Osteocyte (in vitro differentiated cells): ENCODE results near the gene MDP1. TPM values are rescaled to one million over a fixed set of nuclear protein-coding genes. Genes with fewer than 3 reads are reported as not detected.
"Not testable (repeated sequence)": the region's sequence is repeated elsewhere in the genome, so short reads cannot be mapped to it uniquely, and the experiment has no call there.

Experiments
- DNase-seq: peaks from one replicate; pipeline ENCODE4 v3.0.0; 2021; ENCODE audit warnings: mixed read lengths; ENCODE audit not compliant: unreplicated experiment; ENCODE audit errors: extremely low spot score
- H3K27ac Mint-ChIP-seq: one replicate; pipeline ENCODE4 v1.8.0; 2021; ENCODE audit warnings: mild to moderate bottlenecking, mixed read lengths; ENCODE audit not compliant: unreplicated experiment
- H3K27me3 Mint-ChIP-seq: one replicate; pipeline ENCODE4 v1.8.0; 2021; ENCODE audit warnings: mixed read lengths; ENCODE audit not compliant: unreplicated experiment
- H3K36me3 Mint-ChIP-seq: one replicate; pipeline ENCODE4 v1.8.0; 2021; ENCODE audit warnings: mixed read lengths; ENCODE audit not compliant: unreplicated experiment
- H3K4me1 Mint-ChIP-seq: one replicate; pipeline ENCODE4 v1.8.0; 2021; ENCODE audit warnings: mixed read lengths; ENCODE audit not compliant: unreplicated experiment
- H3K4me3 Mint-ChIP-seq: one replicate; pipeline ENCODE4 v1.8.0; 2021; ENCODE audit warnings: mild to moderate bottlenecking, moderate library complexity, mixed read lengths; ENCODE audit not compliant: unreplicated experiment
- H3K9me3 Mint-ChIP-seq: one replicate; pipeline ENCODE4 v1.8.0; 2021; ENCODE audit warnings: mixed read lengths; ENCODE audit not compliant: unreplicated experiment
- CTCF ChIP-seq: fragments of 200-600 bp; sonication (generic); IDR thresholded peaks from 2 replicates; pipeline ENCODE4 v1.5.0; 2021; ENCODE audit warnings: antibody characterized with exemption, mild to moderate bottlenecking, moderate library complexity
- total RNA-seq: library from RNA; stranded (reverse); gene quantifications from 2 replicates; pipeline ENCODE4 v1.2.1, GENCODE V29; 2021

Gene MDP1
- total RNA-seq, 1 donor from 2014 or later: 25.4 TPM

- Mint-ChIP-seq H3K36me3 (peaks cover 50% of the 10 kb centered on the region), H3K4me1 (peaks cover 8% of the 10 kb centered on the region), H3K27ac (no peak overlapping the region), H3K9me3 (peaks cover 5% of the 10 kb centered on the region), H3K27me3 (no peaks in the 10 kb centered on the region), H3K4me3 (no peak overlapping the region)
- no peak for DNase-seq
- no peak for TF ChIP-seq CTCF
Observed at GRCh38 chr14:24207104-24207551, 8.7 kb downstream of the MDP1 start.

- no peaks in the 10 kb centered on the region for H3K27me3 Mint-ChIP-seq
- H3K4me3 Mint-ChIP-seq: no peak overlapping the region
- H3K4me1 Mint-ChIP-seq: peaks cover 5% of the 10 kb centered on the region
- no peak for TF ChIP-seq CTCF
- peaks cover 5% of the 10 kb centered on the region for H3K9me3 Mint-ChIP-seq
- no peak for DNase-seq
- H3K36me3 Mint-ChIP-seq: peaks cover 54% of the 10 kb centered on the region
- H3K27ac Mint-ChIP-seq: no peak overlapping the region
Observed at GRCh38 chr14:24206260-24207103, 9.4 kb downstream of the MDP1 start.

- TF ChIP-seq CTCF: no peak
- peaks cover 45% of the 10 kb centered on the region for H3K36me3 Mint-ChIP-seq
- H3K4me3 Mint-ChIP-seq: no peak overlapping the region
- no peaks in the 10 kb centered on the region for H3K4me1 Mint-ChIP-seq
- no peaks in the 10 kb centered on the region for H3K27me3 Mint-ChIP-seq
- DNase-seq: no peak
- peaks cover 5% of the 10 kb centered on the region for H3K9me3 Mint-ChIP-seq
- no peak overlapping the region for H3K27ac Mint-ChIP-seq
Observed at GRCh38 chr14:24204163-24205146, 11.4 kb downstream of the MDP1 start.

GRCh38 chr14:24203249-24203886 is 12.5 kb downstream of the MDP1 start:
- H3K9me3 Mint-ChIP-seq, H3K27ac Mint-ChIP-seq, H3K4me3 Mint-ChIP-seq, H3K4me1 Mint-ChIP-seq, H3K27me3 Mint-ChIP-seq, DNase-seq: not testable (repeated sequence)
- peaks cover 48% of the 10 kb centered on the region for H3K36me3 Mint-ChIP-seq

GRCh38 chr14:24202538-24202937 is 13.3 kb downstream of the MDP1 start:
- not testable (repeated sequence) for DNase-seq, H3K27ac Mint-ChIP-seq, H3K4me3 Mint-ChIP-seq, H3K9me3 Mint-ChIP-seq, H3K4me1 Mint-ChIP-seq, H3K27me3 Mint-ChIP-seq
- peaks cover 41% of the 10 kb centered on the region for H3K36me3 Mint-ChIP-seq
